WERI-Rb-1 (cell line): ENCODE measurements around the gene TSR1.

ENCODE experiments used
- DNase-seq: peaks from one replicate; pipeline ENCODE4 v3.0.0-alpha.2; 2020
- H3K27ac ChIP-seq: fragments of 250-450 bp; sonication (Bioruptor Pico); 2 replicates; pipeline ENCODE4 v1.5.1; 2020; ENCODE audit warnings: mild to moderate bottlenecking, moderate library complexity
- H3K27me3 ChIP-seq: fragments of 250-450 bp; sonication (Bioruptor Pico); 2 replicates; pipeline ENCODE4 v1.5.1; 2021; ENCODE audit warnings: mild to moderate bottlenecking, low read depth, moderate library complexity; ENCODE audit not compliant: insufficient read depth, severe bottlenecking
- H3K36me3 ChIP-seq: fragments of 250-450 bp; sonication (Bioruptor Pico); 2 replicates; pipeline ENCODE4 v1.5.1; 2020; ENCODE audit warnings: mild to moderate bottlenecking, moderate library complexity
- H3K4me3 ChIP-seq: 2 replicates; pipeline ENCODE4 v1.5.1; 2011; ENCODE audit warnings: low read depth, mild to moderate bottlenecking, control low read depth, low read length
- H3K9me3 ChIP-seq: fragments of 250-450 bp; sonication (Bioruptor Pico); 2 replicates; pipeline ENCODE4 v1.5.1; 2021; ENCODE audit warnings: mild to moderate bottlenecking, moderate library complexity; ENCODE audit not compliant: severe bottlenecking
- CTCF ChIP-seq: IDR thresholded peaks from 2 replicates; pipeline ENCODE4 v1.5.1; 2011; ENCODE audit warnings: low read depth, mild to moderate bottlenecking, control low read depth, inconsistent platforms, low read length

Gene TSR1

GRCh38 chr17:2361010-2361760 lies 24.9 kb upstream of the TSR1 start:
- no peaks in the 10 kb centered on the region for H3K27me3 ChIP-seq
- DNase-seq, result no peak
- H3K9me3 ChIP-seq, result no peaks in the 10 kb centered on the region
- TF ChIP-seq CTCF, result no peak
- no peak overlapping the region for H3K4me3 ChIP-seq
- no peak overlapping the region for H3K27ac ChIP-seq
- peaks cover 36% of the 10 kb centered on the region for H3K36me3 ChIP-seq

- Histone ChIP-seq H3K9me3 (no peaks in the 10 kb centered on the region), H3K27me3 (no peaks in the 10 kb centered on the region), H3K27ac (no peak overlapping the region), H3K4me3 (no peak overlapping the region), H3K36me3 (peaks cover 8% of the 10 kb centered on the region)
- DNase-seq, result no peak
- no peak for TF ChIP-seq CTCF
Observed at GRCh38 chr17:2357931-2358434, 21.7 kb upstream of the TSR1 start.

GRCh38 chr17:2357237-2357636 lies 21.0 kb upstream of the TSR1 start:
- no peak overlapping the region for H3K4me3 ChIP-seq
- H3K9me3 ChIP-seq, result no peaks in the 10 kb centered on the region
- no peak overlapping the region for H3K27ac ChIP-seq
- no peaks in the 10 kb centered on the region for H3K27me3 ChIP-seq
- no peak for DNase-seq
- TF ChIP-seq CTCF, result no peak
- peaks cover 3% of the 10 kb centered on the region for H3K36me3 ChIP-seq

GRCh38 chr17:2354311-2354710 lies 18.1 kb upstream of the TSR1 start:
- no peak overlapping the region for H3K27ac ChIP-seq
- H3K27me3 ChIP-seq, result no peaks in the 10 kb centered on the region
- DNase-seq, result no peak
- no peaks in the 10 kb centered on the region for H3K9me3 ChIP-seq
- H3K4me3 ChIP-seq, result no peak overlapping the region
- H3K36me3 ChIP-seq, result no peaks in the 10 kb centered on the region
- TF ChIP-seq CTCF, result no peak

- DNase-seq, result no peak
- H3K27ac ChIP-seq, result no peak overlapping the region
- no peak for TF ChIP-seq CTCF
- H3K27me3 ChIP-seq, result no peaks in the 10 kb centered on the region
- no peak overlapping the region for H3K4me3 ChIP-seq
- no peaks in the 10 kb centered on the region for H3K36me3 ChIP-seq
- H3K9me3 ChIP-seq, result no peaks in the 10 kb centered on the region
Observed at GRCh38 chr17:2351269-2351668, 15.0 kb upstream of the TSR1 start.
